Hematopoietic multipotent progenitor cell treated with erythropoietin and hydrocortisone succinate and interleukin-3 and kit ligand, for 17 days (in vitro differentiated cells): ENCODE data around the gene SUV39H1.
"Not testable (repeated sequence)": the region's sequence is repeated elsewhere in the genome, so short reads cannot be mapped to it uniquely, and the experiment has no call there.

Experiments used
- DNase-seq: peaks from one replicate; pipeline ENCODE4 v3.0.0-alpha.2; 2015; ENCODE audit warnings: low spot score

SUV39H1 gene, protein sequence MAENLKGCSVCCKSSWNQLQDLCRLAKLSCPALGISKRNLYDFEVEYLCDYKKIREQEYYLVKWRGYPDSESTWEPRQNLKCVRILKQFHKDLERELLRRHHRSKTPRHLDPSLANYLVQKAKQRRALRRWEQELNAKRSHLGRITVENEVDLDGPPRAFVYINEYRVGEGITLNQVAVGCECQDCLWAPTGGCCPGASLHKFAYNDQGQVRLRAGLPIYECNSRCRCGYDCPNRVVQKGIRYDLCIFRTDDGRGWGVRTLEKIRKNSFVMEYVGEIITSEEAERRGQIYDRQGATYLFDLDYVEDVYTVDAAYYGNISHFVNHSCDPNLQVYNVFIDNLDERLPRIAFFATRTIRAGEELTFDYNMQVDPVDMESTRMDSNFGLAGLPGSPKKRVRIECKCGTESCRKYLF

DNA sequence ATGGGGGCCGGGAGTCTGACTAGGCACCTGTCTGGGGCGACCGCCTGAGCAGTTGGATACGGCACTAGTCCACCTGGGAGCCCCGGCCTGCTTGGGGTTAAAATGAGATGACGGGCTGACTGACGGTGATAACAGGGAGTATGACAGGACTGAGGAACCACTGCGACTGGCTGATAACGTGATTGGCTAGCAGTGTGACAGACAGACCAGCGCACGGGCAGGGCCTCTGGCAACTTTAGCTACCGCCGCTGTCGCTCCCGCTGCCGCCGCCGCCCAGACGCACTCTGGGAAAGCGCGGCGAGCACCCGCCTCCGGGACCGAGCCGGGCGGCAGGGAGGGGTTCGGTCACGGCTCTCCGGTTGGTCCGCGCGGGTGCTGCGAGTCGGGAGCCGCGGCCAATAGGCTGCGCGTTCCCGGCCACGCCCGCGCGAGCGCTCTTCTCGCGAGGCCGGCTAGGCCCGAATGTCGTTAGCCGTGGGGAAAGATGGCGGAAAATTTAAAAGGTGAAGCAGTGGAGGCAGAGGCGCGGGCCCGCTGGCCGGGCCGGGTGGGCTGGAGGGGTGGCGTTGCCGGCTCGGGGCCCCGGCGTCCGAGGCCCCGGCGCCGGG is at the start of gene SUV39H1:
Gene SUV39H1, plus strand, starts transcription at position 434 of the 608 bp plus-strand sequence. Its CDS starts 51 bp downstream, at position 485.
- peak; percentile 89 for DNase-seq

DNA sequence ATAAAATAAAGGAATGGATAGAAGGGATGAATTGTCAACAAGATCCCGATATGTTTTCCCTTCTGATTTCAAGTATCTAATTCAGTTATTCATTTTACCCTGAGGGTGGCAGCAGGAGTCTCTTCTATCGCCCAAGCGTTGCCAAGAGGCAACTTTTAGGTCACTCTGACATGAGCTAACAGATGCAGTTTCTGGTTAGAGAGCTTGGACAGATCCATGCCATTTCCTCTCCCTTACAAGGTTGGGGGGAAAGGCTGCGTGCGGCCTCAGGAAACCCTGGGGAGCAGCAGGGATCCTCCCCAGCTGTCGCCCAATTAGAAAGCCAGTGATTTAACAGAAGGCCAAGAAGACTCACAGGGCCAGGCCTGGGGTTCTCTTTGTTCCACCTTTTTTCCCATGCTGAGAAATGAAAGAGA is 48.2 kb upstream of the SUV39H1 start:
- peak; percentile 53 for DNase-seq

DNA sequence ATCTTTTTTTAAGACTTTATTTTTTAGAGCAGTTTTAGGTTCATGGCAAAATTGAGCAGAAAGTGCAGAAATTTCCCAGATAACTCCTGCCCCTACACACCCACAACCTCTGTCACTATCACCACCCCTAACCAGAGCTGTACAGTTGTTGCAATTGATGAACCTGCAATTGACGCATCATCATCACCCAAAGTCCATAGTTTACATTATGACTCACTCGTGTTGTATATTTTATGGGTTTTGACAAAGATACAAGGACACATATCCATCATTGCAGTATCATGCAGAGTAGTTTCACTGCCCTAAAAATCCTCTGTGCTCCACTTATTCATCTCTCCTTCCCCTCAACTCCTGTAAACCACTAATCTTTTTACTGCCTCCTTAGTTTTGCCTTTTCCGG is 47.4 kb upstream of the SUV39H1 start:
- no peak for DNase-seq

DNA sequence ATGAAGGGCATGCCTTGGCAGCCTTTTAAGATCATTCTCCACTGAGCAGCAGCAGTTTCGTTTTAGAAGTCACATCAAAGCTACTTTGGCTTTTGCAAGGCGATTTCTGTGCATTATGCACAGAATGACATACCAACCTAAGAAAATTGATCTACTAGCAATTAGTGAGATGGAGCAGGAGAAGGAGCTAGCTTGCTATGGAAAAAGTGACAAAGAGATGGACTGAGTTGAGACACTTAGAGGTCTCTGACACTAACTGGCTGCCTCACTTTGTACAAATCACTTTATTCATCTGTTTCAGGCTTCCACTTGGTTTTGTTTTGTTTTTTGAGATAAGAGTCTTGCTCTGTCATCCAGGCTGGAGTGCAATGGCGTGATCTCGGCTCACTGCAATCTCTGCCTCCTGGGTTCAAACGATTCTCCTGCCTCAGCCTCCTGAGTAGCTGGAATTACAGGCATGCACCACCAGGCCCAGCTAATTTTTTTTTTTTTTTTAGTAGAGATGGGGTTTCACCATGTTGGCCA is 44.4 kb upstream of the SUV39H1 start:
- not testable (repeated sequence) for DNase-seq

DNA sequence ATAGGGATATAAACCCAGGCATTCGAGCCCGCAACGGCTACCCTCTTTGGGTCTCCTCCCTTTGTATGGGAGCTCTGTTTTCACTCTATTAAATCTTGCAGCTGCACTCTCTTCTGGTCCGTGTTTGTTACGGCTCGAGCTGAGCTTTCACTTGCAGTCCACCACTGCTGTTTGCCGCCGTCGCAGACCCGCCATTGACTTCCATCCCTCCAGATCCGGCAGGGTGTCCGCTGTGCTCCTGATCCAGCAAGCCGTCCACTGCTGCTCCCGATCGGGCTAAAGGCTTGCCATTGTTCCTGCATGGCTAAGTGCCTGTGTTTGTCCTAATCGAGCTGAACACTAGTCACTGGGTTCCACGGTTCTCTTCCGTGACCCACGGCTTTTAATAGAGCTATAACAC is 41.8 kb upstream of the SUV39H1 start:
- not testable (repeated sequence) for DNase-seq

DNA sequence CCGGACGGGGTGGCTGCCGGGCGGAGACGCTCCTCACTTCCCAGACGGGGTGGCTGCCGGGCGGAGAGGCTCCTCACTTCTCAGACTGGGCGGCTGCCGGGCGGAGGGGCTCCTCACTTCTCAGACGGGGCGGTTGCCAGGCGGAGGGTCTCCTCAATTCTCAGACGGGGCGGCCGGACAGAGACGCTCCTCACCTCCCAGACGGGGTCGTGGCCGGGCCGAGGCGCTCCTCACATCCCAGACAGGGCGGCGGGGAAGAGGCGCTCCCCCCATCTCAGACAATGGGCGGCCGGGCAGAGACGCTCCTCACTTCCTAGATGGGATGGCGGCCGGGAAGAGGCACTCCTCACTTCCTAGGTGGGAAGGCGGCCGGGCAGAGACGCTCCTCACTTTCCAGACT is 36.8 kb upstream of the SUV39H1 start:
- not testable (repeated sequence) for DNase-seq

DNA sequence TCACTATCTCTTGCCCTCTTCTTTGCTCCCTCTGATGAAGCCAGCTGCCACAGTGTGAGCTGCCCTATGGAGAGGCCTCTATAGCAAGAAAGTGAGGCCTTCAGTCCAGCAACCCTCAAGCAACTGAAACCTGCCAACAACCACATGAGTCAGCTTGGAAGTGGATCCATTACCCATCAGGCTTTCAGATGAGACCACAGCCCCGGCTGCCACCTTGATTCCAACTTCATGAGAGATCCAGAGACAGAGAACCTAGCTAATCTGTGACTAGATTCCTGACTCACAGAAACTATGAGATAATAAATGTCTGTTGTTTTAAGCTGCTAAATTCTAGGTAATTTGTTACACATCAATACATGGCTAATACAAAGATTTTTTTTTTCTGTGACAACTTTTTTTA is 33.3 kb upstream of the SUV39H1 start:
- DNase-seq: no peak

DNA sequence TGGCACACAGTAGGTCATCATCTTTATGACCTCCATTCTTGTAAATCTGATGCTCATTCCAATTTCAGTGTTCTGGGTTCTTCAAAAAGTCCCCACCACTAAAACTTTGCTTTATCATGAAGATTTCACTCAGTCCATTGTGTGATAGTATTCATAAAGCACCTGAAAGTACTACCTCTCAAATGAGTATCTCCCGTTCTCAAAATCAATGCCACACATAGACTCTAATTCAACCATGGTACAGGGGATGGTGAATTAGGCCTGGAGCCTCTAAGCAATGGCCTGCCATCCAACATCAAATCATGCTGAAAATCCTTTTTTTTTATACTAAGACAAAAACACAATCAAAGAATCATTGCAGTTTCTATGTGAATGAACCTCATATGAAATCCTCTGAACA is 32.4 kb upstream of the SUV39H1 start:
- no peak for DNase-seq

DNA sequence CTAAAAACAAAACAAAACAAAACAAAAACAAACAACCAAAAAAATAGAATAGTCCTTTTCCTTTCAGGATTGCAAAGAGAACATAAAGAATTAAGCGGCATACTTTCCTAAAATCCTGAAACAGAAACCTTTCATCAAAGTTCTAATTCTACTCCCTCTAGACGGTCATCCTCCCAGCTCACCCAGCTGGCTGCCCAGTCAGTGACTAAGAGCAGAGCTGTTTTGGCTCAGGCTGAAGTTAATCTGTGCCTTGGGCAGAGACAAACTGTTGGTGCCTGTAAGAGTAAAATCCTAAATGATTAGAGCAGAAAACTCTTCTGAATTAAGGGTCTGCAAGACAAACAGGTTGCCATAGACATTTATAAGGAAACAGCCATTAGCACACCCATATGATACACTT is 30.5 kb upstream of the SUV39H1 start:
- DNase-seq: no peak

DNA sequence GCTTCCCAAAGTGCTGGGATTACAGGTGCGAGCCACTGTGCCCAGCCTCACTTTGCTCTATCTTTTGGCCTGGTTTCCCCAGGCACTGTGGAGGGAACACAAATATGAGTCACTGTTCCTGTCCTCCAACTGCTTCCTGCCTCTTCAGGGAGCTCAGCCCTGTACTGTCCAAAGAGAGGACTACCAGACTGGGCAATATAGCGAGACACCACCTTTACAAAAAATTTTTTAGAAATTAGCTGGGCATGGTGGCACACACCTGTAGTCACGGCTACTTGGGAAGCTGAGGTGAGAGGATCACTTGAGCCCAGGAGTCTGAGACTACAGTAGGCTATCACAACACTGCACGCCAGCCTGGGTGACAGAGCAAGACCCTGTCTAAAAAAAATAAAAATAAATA is 29.9 kb upstream of the SUV39H1 start:
- DNase-seq: no peak

DNA sequence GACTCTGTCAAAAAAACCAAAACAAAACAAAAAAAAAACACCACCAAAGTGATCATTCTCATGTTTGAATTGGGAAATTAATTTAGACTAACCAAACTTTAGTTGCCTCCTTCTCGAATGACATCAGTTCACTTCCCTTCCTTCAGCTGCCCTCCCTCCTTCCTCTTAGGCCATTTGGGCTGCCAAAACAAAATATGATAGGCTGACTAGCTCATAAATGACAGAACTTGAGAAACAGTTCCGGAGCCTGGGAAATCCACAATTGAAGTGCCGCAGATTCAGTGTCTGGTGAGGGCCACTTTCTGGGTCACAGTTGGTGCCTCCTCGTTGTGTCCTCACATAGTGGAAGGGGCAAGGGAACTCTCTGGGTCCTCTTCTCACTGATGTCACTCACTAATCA is 29.0 kb upstream of the SUV39H1 start:
- no peak for DNase-seq

DNA sequence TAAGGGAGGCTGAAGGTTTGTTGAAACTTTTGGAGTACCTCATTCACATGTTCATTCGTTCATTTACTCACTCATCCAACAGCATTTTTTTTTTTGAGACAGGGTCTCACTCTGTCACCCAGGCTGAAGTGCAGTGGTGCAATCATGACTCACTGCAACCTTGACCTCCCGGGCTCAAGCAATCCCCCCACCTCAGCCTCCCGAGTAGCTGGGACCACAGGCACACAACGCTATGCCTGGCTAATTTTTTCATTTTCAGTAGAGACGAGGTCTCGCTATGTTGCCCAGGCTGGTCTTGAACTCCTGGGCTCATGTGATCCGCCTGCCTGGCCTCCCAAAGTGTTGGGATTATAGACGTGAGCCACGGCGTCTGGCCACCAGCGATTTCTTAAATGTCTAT is 28.3 kb upstream of the SUV39H1 start:
- DNase-seq: not testable (repeated sequence)

DNA sequence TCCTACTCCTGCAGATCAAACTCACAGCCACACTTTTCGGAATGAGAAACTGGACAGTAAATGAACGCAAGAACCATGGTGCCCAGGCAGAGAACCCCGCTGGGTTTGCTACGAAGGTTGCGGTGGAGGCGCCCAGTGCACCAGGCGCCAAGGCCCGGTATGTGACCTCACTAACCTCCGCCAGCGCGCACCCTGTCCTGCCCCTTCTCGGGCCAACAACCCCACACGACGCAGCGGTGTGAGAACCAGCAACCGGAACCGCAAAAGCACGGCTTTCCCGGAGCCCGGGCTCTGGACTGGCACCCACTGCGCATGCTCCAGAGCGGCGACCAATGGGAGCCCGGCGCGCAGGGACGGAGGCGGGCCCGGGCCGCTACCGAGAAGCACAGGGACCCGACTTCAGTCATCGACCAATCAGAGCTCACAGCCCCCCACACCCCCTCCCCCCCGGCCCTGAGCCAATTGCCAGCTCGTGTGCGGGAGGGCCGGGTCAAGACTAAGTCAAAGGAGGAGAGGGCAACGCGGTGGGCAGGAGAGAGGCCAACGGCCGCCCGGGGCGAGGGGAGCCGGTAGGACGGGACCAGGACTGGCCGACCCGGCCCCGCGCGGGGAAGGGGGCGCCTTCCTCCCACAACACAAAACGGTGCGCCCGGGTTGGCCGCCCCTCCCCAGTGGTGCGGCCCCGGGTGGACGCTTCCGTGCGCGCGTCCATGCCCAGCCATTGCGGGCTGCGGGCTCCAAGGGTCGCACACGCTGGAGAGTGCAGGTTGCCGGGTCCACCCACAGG is 20.2 kb upstream of the SUV39H1 start:
- peak; percentile 89 for DNase-seq

DNA sequence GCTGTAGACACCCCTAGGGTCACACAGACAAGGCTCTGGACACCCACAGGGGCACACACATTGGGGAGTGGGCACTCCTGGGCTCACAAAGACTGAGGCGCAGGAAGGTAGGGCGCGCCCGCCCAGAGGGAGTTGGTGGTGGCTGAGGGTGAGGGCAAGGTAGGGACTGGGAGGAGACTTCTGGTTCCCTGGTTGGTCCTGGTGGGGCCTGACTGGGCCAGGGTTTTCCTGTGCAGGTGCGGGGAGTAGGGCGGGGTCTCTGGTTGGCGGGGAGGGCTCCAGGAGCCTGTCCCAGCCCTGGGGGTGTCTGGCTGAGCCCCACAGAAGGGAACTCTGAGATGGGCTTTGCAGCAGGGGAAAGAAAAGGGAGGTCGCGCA is 19.7 kb upstream of the SUV39H1 start:
- no peak for DNase-seq

DNA sequence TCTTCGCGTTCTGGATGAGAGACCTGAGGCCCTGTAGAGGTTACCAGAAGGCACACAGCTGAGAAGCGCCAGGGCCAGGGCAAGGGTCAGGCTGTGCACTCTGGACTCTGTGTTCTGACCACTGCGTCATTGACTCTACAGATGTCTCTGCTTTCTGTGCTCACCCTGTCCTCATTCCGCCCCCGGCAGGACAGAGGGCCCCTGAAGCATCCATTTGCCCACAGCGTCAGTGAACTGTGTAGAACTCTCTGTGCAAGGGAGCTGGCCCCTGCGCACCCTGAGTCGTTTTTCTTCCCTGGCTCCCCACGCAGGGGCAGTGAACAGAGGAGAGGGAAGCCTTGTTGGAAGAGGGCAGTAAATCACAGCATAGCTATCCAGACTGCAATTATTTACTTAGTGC is 19.0 kb upstream of the SUV39H1 start:
- DNase-seq: no peak

DNA sequence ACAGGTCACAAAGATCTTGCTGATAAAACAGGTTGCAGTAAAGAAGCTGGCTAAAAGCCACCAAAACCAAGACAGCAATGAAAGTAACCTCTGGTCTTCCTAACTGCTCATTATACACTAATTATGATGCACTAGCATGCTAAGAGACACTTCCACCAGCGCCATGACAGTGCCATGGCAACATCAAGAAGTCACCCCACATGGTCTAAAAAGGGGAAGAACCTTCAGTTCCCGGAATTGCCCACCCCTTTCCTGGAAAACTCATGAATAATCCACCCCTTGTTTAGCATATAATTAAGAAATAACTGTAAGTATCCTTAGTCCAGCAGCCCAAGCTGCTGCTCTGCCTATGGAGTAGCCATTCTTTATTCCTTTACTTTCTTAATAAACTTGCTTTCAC is 16.1 kb upstream of the SUV39H1 start:
- DNase-seq: not testable (repeated sequence)

DNA sequence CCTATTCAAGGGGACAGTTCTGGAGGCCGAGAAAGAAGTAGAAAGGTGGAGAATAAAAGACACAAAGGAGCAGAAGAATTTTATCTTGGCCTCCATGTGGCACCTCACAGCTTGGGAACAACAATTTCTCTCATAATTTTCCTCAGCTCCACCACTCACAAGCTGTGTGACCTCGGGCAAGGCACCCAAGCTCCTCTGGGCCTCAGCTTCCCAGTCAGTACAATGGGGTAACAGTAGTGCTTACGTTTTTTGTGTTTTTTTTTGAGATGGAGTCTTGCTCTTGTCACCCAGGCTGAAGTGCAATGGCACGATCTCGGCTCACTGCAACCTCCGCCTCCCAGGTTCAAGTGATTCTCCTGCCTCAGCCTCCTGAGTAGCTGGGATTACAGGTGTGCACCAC is 15.6 kb upstream of the SUV39H1 start:
- not testable (repeated sequence) for DNase-seq

DNA sequence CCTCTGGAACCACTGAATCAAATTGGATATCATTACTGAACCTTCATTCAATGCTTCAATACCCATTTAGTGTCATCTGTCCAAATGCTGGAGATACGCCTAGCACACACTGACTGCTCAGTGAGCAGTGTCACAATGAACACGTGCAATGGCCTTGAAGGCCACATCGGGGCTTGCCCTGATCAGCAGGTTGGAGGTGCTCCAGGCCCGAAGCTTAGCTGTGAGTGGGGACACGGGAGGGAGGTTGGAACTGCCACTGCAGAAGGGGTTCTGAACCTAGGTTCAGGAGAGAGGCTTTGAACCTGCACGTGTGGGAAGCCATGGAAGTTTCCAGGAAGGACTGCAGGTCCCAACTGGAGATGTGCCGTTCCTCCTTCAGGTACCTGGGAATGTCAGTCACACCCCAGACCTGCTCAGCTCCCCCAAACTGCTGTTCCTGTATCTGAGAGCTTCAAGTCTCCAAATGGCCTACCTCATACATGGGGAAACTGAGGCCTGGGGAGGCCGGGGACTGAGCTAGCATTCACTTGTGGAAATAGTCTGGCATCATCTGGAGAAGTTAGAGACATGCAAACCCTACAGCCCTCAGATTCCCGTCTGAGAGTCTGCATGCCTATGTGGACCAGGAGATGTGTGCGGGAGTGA is 14.9 kb upstream of the SUV39H1 start:
- DNase-seq: no peak

DNA sequence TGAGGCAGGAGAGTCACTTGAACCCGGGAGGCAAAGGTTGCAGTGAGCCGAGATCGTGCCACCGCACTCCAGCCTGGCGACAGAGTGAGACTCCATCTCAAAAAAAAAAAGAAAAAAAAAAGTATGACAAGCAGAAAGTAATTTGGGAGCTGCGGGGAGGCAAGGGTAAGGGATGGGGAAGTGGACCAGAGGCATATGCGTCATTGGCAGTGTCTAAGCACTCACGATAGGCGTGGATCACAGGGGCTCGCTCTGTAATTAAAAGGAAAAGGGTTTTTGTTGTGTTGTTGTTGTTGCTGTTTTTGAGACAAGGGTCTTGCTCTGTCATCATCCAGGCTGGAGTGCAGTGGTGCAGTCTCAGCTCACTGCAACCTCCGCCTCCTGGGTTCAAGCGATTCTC is 13.7 kb upstream of the SUV39H1 start:
- DNase-seq: not testable (repeated sequence)

DNA sequence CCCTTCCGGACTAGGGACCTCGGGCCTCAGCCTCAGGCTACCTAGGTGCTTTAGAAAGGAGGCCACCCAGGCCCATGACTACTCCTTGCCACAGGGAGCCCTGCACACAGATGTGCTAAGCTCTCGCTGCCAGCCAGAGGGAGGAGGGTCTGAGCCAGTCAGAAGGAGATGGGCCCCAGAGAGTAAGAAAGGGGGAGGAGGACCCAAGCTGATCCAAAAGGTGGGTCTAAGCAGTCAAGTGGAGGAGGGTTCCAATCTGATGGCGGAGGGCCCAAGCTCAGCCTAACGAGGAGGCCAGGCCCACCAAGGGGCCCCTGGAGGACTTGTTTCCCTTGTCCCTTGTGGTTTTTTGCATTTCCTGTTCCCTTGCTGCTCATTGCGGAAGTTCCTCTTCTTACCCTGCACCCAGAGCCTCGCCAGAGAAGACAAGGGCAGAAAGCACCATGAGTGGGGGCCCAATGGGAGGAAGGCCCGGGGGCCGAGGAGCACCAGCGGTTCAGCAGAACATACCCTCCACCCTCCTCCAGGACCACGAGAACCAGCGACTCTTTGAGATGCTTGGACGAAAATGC is 13.0 kb upstream of the SUV39H1 start, which contains the start of gene WAS:
Gene WAS, plus strand, starts transcription at position 389 of the 572 bp plus-strand sequence. Its CDS starts 55 bp downstream, at position 444.
- no peak for DNase-seq

DNA sequence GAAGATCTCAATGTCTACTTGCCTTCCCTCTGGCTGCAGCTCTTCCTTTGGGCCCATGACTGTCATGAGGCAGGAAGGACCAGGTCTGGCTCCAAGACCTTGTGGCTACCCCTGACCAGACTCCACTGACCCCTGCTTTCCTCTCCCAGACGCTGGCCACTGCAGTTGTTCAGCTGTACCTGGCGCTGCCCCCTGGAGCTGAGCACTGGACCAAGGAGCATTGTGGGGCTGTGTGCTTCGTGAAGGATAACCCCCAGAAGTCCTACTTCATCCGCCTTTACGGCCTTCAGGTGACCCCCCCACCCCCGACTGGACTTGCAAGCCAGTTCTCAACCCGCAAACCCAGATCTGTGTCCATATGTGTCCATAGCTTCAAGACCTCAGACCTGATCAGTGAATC is 12.4 kb upstream of the SUV39H1 start:
- no peak for DNase-seq

DNA sequence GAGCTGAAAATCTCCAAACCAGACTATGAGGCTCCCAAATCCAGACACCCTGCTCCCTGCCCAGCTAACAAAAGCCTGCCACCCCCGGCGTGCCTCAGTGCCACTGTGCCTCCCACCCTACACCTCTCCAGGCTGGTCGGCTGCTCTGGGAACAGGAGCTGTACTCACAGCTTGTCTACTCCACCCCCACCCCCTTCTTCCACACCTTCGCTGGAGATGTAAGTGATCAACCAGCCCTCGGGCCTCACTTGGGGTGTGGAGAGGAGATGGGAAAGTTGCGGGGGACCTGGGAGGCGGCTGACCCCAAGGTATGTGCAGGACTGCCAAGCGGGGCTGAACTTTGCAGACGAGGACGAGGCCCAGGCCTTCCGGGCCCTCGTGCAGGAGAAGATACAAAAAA is 11.1 kb upstream of the SUV39H1 start:
- DNase-seq: no peak
